Keratinocyte (primary cell): ENCODE data around the gene TKT. TPM values are rescaled to one million over a fixed set of nuclear protein-coding genes. Genes with fewer than 3 reads are reported as not detected.

Experiments used
- DNase-seq: peaks from one replicate; pipeline ENCODE4 v3.0.0-alpha.2; 2011; ENCODE audit warnings: low read depth, missing footprints, low spot score
- FAIRE-seq: peaks from 2 replicates; lab custom pipeline; 2011; peaks lifted over from hg19 to GRCh38; lab: Jason Lieb, UNC
- H2AFZ ChIP-seq: 2 replicates; pipeline ENCODE4 v1.6.0; 2012; ENCODE audit warnings: low read length, control low read depth, inconsistent platforms; ENCODE audit not compliant: control insufficient read depth
- H3K27ac ChIP-seq: 2 replicates; pipeline ENCODE4 v1.5.1; 2011; ENCODE audit warnings: low read length; ENCODE audit not compliant: control insufficient read depth, insufficient read depth
- H3K27me3 ChIP-seq: 3 replicates; pipeline ENCODE4 v1.6.0; 2011; ENCODE audit warnings: low read length; ENCODE audit not compliant: control insufficient read depth, insufficient read depth; ENCODE audit errors: extremely low read depth
- H3K36me3 ChIP-seq, 2 experiments: 2 replicates in 1 of 2; 3 replicates in 1 of 2; pipeline ENCODE4 v1.5.1; 2011; ENCODE audit warnings: low read length in 2 of 2, mild to moderate bottlenecking in 1 of 2; ENCODE audit not compliant: control insufficient read depth in 2 of 2, insufficient read depth in 2 of 2; ENCODE audit errors: extremely low read depth in 1 of 2
- H3K4me1 ChIP-seq: 3 replicates; pipeline ENCODE4 v1.5.1; 2011; ENCODE audit warnings: low read length; ENCODE audit not compliant: control insufficient read depth, insufficient read depth; ENCODE audit errors: extremely low read depth
- H3K4me2 ChIP-seq: 3 replicates; pipeline ENCODE4 v1.6.0; 2011; ENCODE audit warnings: low read depth, low read length; ENCODE audit not compliant: control insufficient read depth, insufficient read depth; ENCODE audit errors: extremely low read depth
- H3K4me3 ChIP-seq, 3 experiments: fragments of 200-600 bp in 1 of 3; sonication (generic) in 1 of 3; 2 replicates in 2 of 3; 3 replicates in 1 of 3; pipeline ENCODE4 v1.5.1; 2011 to 2016; ENCODE audit warnings: low read length in 3 of 3, mild to moderate bottlenecking in 3 of 3, control low read depth in 2 of 3, inconsistent platforms in 1 of 3, low read depth in 1 of 3, mixed read lengths in 1 of 3, mixed run types in 1 of 3, moderate library complexity in 1 of 3; ENCODE audit not compliant: control insufficient read depth in 2 of 3, insufficient read depth in 2 of 3; ENCODE audit errors: extremely low read depth in 1 of 3
- H3K79me2 ChIP-seq: 2 replicates; pipeline ENCODE4 v1.6.0; 2012; ENCODE audit warnings: low read length; ENCODE audit not compliant: control insufficient read depth, insufficient read depth
- H3K9ac ChIP-seq: 3 replicates; pipeline ENCODE4 v1.6.0; 2011; ENCODE audit warnings: low read length; ENCODE audit not compliant: control insufficient read depth, insufficient read depth; ENCODE audit errors: extremely low read depth
- H3K9me1 ChIP-seq: 3 replicates; pipeline ENCODE4 v1.6.0; 2011; ENCODE audit warnings: low read length; ENCODE audit not compliant: control insufficient read depth, insufficient read depth; ENCODE audit errors: extremely low read depth
- H3K9me3 ChIP-seq: 2 replicates; pipeline ENCODE4 v1.5.1; 2012; ENCODE audit warnings: low read depth, low read length; ENCODE audit not compliant: control insufficient read depth
- H4K20me1 ChIP-seq: 3 replicates; pipeline ENCODE4 v1.6.0; 2011; ENCODE audit warnings: low read length; ENCODE audit not compliant: control insufficient read depth, insufficient read depth; ENCODE audit errors: extremely low read depth
- CTCF ChIP-seq, 3 experiments: IDR thresholded peaks in 1 of 3; conservative IDR thresholded peaks in 1 of 3; optimal IDR thresholded peaks in 1 of 3; 2 replicates in 2 of 3; 3 replicates in 1 of 3; pipeline versions ENCODE3 to v1.5.1; 2011; ENCODE audit warnings: low read length in 3 of 3, mild to moderate bottlenecking in 3 of 3, moderate library complexity in 2 of 3, control low read depth in 1 of 3, inconsistent platforms in 1 of 3; ENCODE audit not compliant: insufficient read depth in 2 of 3; ENCODE audit errors: extremely low read depth in 1 of 3
- EZH2 ChIP-seq: IDR thresholded peaks from one replicate; pipeline ENCODE4 v1.6.1; 2012; ENCODE audit warnings: inconsistent platforms, mild to moderate bottlenecking, low read length, moderate library complexity
- dilution Hi-C: fragments of 300-500 bp; cut with MboI; formaldehyde crosslinking; loops from one replicate; pipeline ENCODE4 v1.7.0; 2020; ENCODE audit warnings: low sequenced_read_pairs; ENCODE audit not compliant: extremely low pct_ligation_motif_present
- polyA plus RNA-seq, 5 experiments: library from polyadenylated mRNA; depleted of rRNA in 3 of 5; stranded (reverse) in 3 of 5; stranded (forward) in 1 of 5; unstranded in 1 of 5; fragments of >200 nt; gene quantifications; 1 replicate in 1 of 5; 2 replicates in 3 of 5; 3 replicates in 1 of 5; pipeline versions ENCODE4 v1.2.1 to v1.2.3, GENCODE V29; 2011 to 2012; ENCODE audit warnings: missing spikeins in 2 of 5, low read depth in 1 of 5, low replicate concordance in 1 of 5

The TKT gene
- polyA plus RNA-seq, 1 donor (not counting 4 experiments of a cell fraction or from before 2014, with no cell fraction given): 266 TPM

GRCh38 chr3:53303549-53303948, 47.7 kb upstream of the TKT start:
- H3K9me3 ChIP-seq: no peaks in the 10 kb centered on the region
- H3K4me3 ChIP-seq: no peak overlapping the region
- no peak overlapping the region for H3K27ac ChIP-seq
- H4K20me1 ChIP-seq: no peaks in the 10 kb centered on the region
- no peaks in the 10 kb centered on the region for H3K4me1 ChIP-seq
- TF ChIP-seq EZH2: no peak
- TF ChIP-seq CTCF (optimal IDR thresholded peaks at IDR 0.05 in 1 of 3, IDR thresholded peaks at IDR 0.05 in 1 of 3, conservative IDR thresholded peaks at IDR 0.05 in 1 of 3; ENCODE audit: extremely low read depth in 1 of 3, insufficient read depth in 2 of 3, low read length in 3 of 3): no peak
- dilution Hi-C loops: no loop called here
- H3K9ac ChIP-seq: no peak overlapping the region
- no peaks in the 10 kb centered on the region for H3K9me1 ChIP-seq
- H3K4me2 ChIP-seq: no peak overlapping the region
- no peaks in the 10 kb centered on the region for H3K79me2 ChIP-seq
- FAIRE-seq (no peak), DNase-seq (no peak)
- no peak overlapping the region for H2AFZ ChIP-seq
- H3K36me3 ChIP-seq: peaks cover 0 to 3% of the 10 kb centered on the region in 2 experiments
- H3K27me3 ChIP-seq: no peaks in the 10 kb centered on the region

GRCh38 chr3:53300826-53301225, 45.0 kb upstream of the TKT start:
- Histone ChIP-seq H3K27me3 (no peaks in the 10 kb centered on the region), H3K79me2 (no peaks in the 10 kb centered on the region), H3K36me3 (peaks cover 0 to 5% of the 10 kb centered on the region in 2 experiments), H3K9me3 (no peaks in the 10 kb centered on the region), H3K4me3 (no peak overlapping the region), H3K4me1 (no peaks in the 10 kb centered on the region), H3K4me2 (no peak overlapping the region), H2AFZ (no peak overlapping the region), H4K20me1 (no peaks in the 10 kb centered on the region), H3K27ac (no peak overlapping the region), H3K9me1 (no peaks in the 10 kb centered on the region), H3K9ac (no peak overlapping the region)
- dilution Hi-C loops: no loop called here
- TF ChIP-seq CTCF (optimal IDR thresholded peaks at IDR 0.05 in 1 of 3, IDR thresholded peaks at IDR 0.05 in 1 of 3, conservative IDR thresholded peaks at IDR 0.05 in 1 of 3; ENCODE audit: extremely low read depth in 1 of 3, insufficient read depth in 2 of 3, low read length in 3 of 3): no peak
- no peak for TF ChIP-seq EZH2
- FAIRE-seq: no peak
- no peak for DNase-seq
